ENCODE results near the gene SLC35F3.

DNA sequence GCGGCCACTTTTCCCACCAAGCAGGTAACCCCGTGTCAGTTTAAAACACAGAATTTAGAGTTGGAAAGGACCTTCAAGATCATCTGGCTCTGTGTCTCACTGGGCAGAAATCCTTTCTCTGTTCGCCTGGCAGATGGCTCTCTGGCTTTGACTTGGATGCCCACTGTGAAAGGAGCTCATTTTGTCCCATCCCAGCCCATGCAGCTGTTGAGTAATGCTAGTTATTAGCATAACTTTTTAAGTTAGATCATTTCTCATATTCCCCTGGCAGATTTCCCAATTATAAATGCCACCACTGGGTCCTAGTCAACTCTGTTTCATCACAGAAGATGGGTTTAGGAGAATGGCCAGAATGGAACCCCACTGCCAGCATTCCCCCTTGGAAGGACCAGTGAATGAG lies 55.9 kb downstream of the SLC35F3 start:
- TF ChIP-seq, protein P1, sequence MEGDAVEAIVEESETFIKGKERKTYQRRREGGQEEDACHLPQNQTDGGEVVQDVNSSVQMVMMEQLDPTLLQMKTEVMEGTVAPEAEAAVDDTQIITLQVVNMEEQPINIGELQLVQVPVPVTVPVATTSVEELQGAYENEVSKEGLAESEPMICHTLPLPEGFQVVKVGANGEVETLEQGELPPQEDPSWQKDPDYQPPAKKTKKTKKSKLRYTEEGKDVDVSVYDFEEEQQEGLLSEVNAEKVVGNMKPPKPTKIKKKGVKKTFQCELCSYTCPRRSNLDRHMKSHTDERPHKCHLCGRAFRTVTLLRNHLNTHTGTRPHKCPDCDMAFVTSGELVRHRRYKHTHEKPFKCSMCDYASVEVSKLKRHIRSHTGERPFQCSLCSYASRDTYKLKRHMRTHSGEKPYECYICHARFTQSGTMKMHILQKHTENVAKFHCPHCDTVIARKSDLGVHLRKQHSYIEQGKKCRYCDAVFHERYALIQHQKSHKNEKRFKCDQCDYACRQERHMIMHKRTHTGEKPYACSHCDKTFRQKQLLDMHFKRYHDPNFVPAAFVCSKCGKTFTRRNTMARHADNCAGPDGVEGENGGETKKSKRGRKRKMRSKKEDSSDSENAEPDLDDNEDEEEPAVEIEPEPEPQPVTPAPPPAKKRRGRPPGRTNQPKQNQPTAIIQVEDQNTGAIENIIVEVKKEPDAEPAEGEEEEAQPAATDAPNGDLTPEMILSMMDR (IDR thresholded peaks at IDR 0.05), result no peak
- TF ChIP-seq POLR2A (IDR thresholded peaks at IDR 0.05), result no peak

All from Peyer's patch (tissue), 4 donors.